Body of pancreas (tissue), 4 donors: ENCODE measurements around the gene MICAL2. TPM values are rescaled to one million over a fixed set of nuclear protein-coding genes. Genes with fewer than 3 reads are reported as not detected.

Experiments
- ATAC-seq: fragments of 150-250 bp; one replicate; pipeline ENCODE4 v1.9.1; 2016
- DNase-seq, 4 donors: peaks; one replicate each; pipeline ENCODE4 v3.0.0-alpha.2; 2019
- H3K27ac ChIP-seq, 4 donors: fragments of 200-600 bp; sonication (generic); 1 replicate in 3 of 4; 2 replicates in 1 of 4; pipeline versions ENCODE4 v1.5.1 to v1.6.1; 2016 to 2019; ENCODE audit warnings: mild to moderate bottlenecking in 1 of 4, mixed read lengths in 1 of 4, moderate library complexity in 1 of 4
- H3K27me3 ChIP-seq, 2 donors: fragments of 200-600 bp; sonication (generic); one replicate each; pipeline ENCODE4 v1.6.0; 2016; ENCODE audit warnings: mild to moderate bottlenecking in 1 of 2
- H3K36me3 ChIP-seq, 2 donors: fragments of 200-600 bp; sonication (generic); replicated peaks in 1 of 2; 2 replicates each; pipeline ENCODE4 v1.5.1; 2016; ENCODE audit warnings: low read depth in 2 of 2; ENCODE audit not compliant: insufficient read depth in 1 of 2
- H3K4me1 ChIP-seq: fragments of 200-600 bp; sonication (generic); one replicate; pipeline ENCODE4 v1.6.0; 2016
- H3K4me3 ChIP-seq, 2 donors: fragments of 200-600 bp; sonication (generic); 1 replicate in 1 of 2; 2 replicates in 1 of 2; pipeline ENCODE4 v1.5.1; 2016 to 2019
- H3K9me3 ChIP-seq, 3 donors: fragments of 200-600 bp; sonication (generic); 1 replicate in 2 of 3; 2 replicates in 1 of 3; pipeline ENCODE4 v1.5.1; 2016
- CTCF ChIP-seq, 7 experiments: fragments of 450-650 bp in 4 of 7; fragments of 200-600 bp in 3 of 7; sonication (generic) in 3 of 7; IDR thresholded peaks; one replicate each; pipeline ENCODE4 v1.5.1; 2016 to 2019; ENCODE audit warnings: antibody characterized with exemption in 7 of 7
- POLR2A ChIP-seq, 3 donors: fragments of 450-650 bp; IDR thresholded peaks; one replicate each; pipeline ENCODE4 v1.6.1; 2016; ENCODE audit warnings: antibody characterized with exemption in 3 of 3, mild to moderate bottlenecking in 2 of 3
- WGBS, 2 donors: methylation state at CpG; one replicate each; pipeline ENCODE4 v1.1.5; 2017; 5-methylcytosine and 5-hydroxymethylcytosine counted together
- intact Hi-C: fragments of 100-400 bp; cut with DNase I; formaldehyde crosslinking; loops from one replicate; pipeline ENCODE4 v1.15.1; 2023
- total RNA-seq, 2 donors: library from RNA; depleted of rRNA; stranded (reverse); fragments of >200 nt; gene quantifications; one replicate each; pipeline ENCODE4 v1.1.0, GENCODE V29; 2016

MICAL2 gene
- total RNA-seq, 2 donors from 2014 or later = 16.6 to 24.4 TPM

- Histone ChIP-seq H3K9me3 (no peaks in the 10 kb centered on the region), H3K4me1 (peaks cover 100% of the 10 kb centered on the region), H3K36me3 (no peaks in the 10 kb centered on the region), H3K27ac (peak overlapping the region; percentile 85 to 92 (median 90)), H3K4me3 (no peak overlapping the region), H3K27me3 (no peaks in the 10 kb centered on the region)
- peak; percentile 90 for ATAC-seq
- 14 to 16% methylated on average over 5 of the region's 5 CpGs for WGBS, 2 donors
- peak in 1 of 3 donors; percentile 42 for TF ChIP-seq POLR2A (IDR thresholded peaks at IDR 0.05)
- TF ChIP-seq CTCF (IDR thresholded peaks at IDR 0.05) = peak in 1 of 7 experiments; percentile 2
- DNase-seq = peak; percentile 97 to 99 (median 99)
- intact Hi-C loops = no loop called here
Observed at GRCh38 chr11:12248330-12248729, 137.9 kb downstream of the MICAL2 start.

- peak; percentile 72 for ATAC-seq
- DNase-seq = peak; percentile 92 to 97 (median 95)
- intact Hi-C loops = no loop called here
Observed at GRCh38 chr11:12249590-12250260, 139.3 kb downstream of the MICAL2 start.

GRCh38 chr11:12251666-12252560 is 141.5 kb downstream of the MICAL2 start:
- intact Hi-C loops = no loop called here
- Histone ChIP-seq H3K4me1 (peaks cover 78% of the 10 kb centered on the region), H3K27ac (peak overlapping the region in 3 of 4 donors; percentile 80 to 85 (median 81)), H3K4me3 (no peak overlapping the region), H3K27me3 (no peaks in the 10 kb centered on the region), H3K9me3 (no peaks in the 10 kb centered on the region), H3K36me3 (no peaks in the 10 kb centered on the region)
- 32 to 45% methylated on average over 4 to 5 of the region's 5 CpGs for WGBS, 2 donors
- TF ChIP-seq CTCF (IDR thresholded peaks at IDR 0.05) (no peak), POLR2A (IDR thresholded peaks at IDR 0.05) (no peak)
- no peak for ATAC-seq
- DNase-seq = no peak

More at GRCh38 chr11:12249590-12250260, 139.3 kb downstream of the MICAL2 start:
- no peak overlapping the region for H3K4me3 ChIP-seq
- TF ChIP-seq CTCF (IDR thresholded peaks at IDR 0.05) = peak in 2 of 7 experiments; percentile 9 to 13
- TF ChIP-seq POLR2A (IDR thresholded peaks at IDR 0.05) = peak in 2 of 3 donors; percentile 16 to 21
- WGBS, 2 donors = 28 to 31% methylated on average over 12 to 20 of the region's 20 CpGs
- H3K36me3 ChIP-seq = no peaks in the 10 kb centered on the region
- peak overlapping the region; percentile 85 to 92 (median 90) for H3K27ac ChIP-seq
- no peaks in the 10 kb centered on the region for H3K9me3 ChIP-seq
- H3K4me1 ChIP-seq = peaks cover 100% of the 10 kb centered on the region
- no peaks in the 10 kb centered on the region for H3K27me3 ChIP-seq

- 37% methylated on average over 4 to 7 of the region's 7 CpGs for WGBS, 2 donors
- DNase-seq = peak; percentile 77 to 87 (median 82)
- H3K27ac ChIP-seq = peak overlapping the region; percentile 76 to 81 (median 80)
- H3K27me3 ChIP-seq = no peaks in the 10 kb centered on the region
- H3K9me3 ChIP-seq = no peaks in the 10 kb centered on the region
- no peak overlapping the region for H3K4me3 ChIP-seq
- intact Hi-C loops = no loop called here
- no peak for TF ChIP-seq CTCF (IDR thresholded peaks at IDR 0.05)
- no peak for TF ChIP-seq POLR2A (IDR thresholded peaks at IDR 0.05)
- peaks cover 0 to 2% of the 10 kb centered on the region in 2 donors for H3K36me3 ChIP-seq
- H3K4me1 ChIP-seq = peaks cover 58% of the 10 kb centered on the region
- ATAC-seq = peak; percentile 77
Observed at GRCh38 chr11:12253843-12254281, 143.5 kb downstream of the MICAL2 start.
